ENCODE measurements around the gene TMPRSS4. TPM values are rescaled to one million over a fixed set of nuclear protein-coding genes. Genes with fewer than 3 reads are reported as not detected.

The TMPRSS4 gene
- total and polyA plus RNA-seq, 2 of the 13 experiments (the other 11 are each of a cell fraction or from before 2014, with no cell fraction given) = 0.32 TPM; not detected in 1

GRCh38 chr11:118152552-118153471, 75.9 kb downstream of the TMPRSS4 start, which contains the start of gene SCN4B (continued):
- no peak for TF ChIP-seq ZNF230 (CRISPR knock-in tag; IDR thresholded peaks at IDR 0.05)
- TF ChIP-seq HOXA3 (CRISPR knock-in tag; IDR thresholded peaks at IDR 0.05) = no peak
- TF ChIP-seq CBFB (CRISPR knock-in tag; IDR thresholded peaks at IDR 0.05) = no peak
- no peak for TF ChIP-seq FOXA3 (CRISPR knock-in tag; IDR thresholded peaks at IDR 0.05)

DNA sequence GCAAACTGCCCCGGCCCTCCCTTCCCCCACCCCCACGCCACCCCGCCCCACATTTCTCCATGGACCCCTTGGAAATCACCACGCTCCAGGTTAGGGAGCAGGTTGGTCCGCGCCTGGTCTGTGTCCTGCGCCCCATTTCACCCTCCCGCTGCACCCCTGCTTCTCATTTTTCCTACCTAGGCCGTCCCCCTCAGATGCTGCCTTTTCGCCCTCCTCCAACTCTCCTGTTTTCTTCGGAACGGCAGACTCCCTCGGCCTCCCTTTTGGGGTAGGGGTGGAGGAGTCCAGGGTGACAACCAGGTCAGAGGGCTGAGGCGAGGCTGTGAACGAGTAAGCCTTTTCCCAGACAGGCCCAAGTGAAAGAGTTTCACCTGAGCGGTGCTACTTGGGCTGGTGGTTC, 76.6 kb downstream of the TMPRSS4 start:
- Histone ChIP-seq H3K4me1 (ENCODE audit: insufficient read depth, low read length) (peaks cover 26% of the 10 kb centered on the region), H2AFZ (ENCODE audit: low read length) (no peak overlapping the region), H3K79me2 (ENCODE audit: insufficient read depth, low read length) (no peaks in the 10 kb centered on the region), H3K27me3 (ENCODE audit: control insufficient read depth in 1 of 2, insufficient read depth in 2 of 2, low read length in 2 of 2) (peaks cover 26 to 93% of the 10 kb centered on the region in 2 experiments), H3K4me2 (ENCODE audit: low read depth, low read length) (no peak overlapping the region), H3K9me3 (ENCODE audit: low read length) (no peaks in the 10 kb centered on the region), H3K4me3 (replicated peaks in 1 of 3; ENCODE audit: insufficient read depth in 1 of 3, low read depth in 2 of 3, low read length in 3 of 3) (no peak overlapping the region), H4K20me1 (ENCODE audit: insufficient read depth, low read length) (no peaks in the 10 kb centered on the region), H3K27ac (ENCODE audit: extremely low read length, insufficient read depth, low read length) (no peak overlapping the region), H3K9ac (ENCODE audit: insufficient read depth, low read depth, low read length) (no peak overlapping the region), H3K36me3 (replicated peaks in 1 of 2; ENCODE audit: control insufficient read depth in 1 of 2, insufficient read depth in 2 of 2, low read length in 2 of 2) (no peaks in the 10 kb centered on the region)
- ChIA-PET CTCF (ENCODE audit: low intra/inter-chr PET ratio, low total read pairs) (no interaction called here), POLR2A (no interaction called here)
- DNase-seq (ENCODE audit: low spot score) (no peak), ATAC-seq (no peak), FAIRE-seq (no peak)
- in situ Hi-C loops (cut with HindIII; ENCODE audit: extremely low pct_ligation_motif_present, low pct_unique_long_range_greater_than_20kb) (no loop called here), intact Hi-C loops (cut with micrococcal nuclease; ENCODE audit: unreplicated experiment) (no loop called here)
- no TSS peak for BruUV-seq (replicated peaks)
- 76% methylated on average over 16 of the region's 16 CpGs for WGBS (ENCODE audit: low lambda C conversion rate)
- no peak for TF ChIP-seq GLI4 (CRISPR knock-in tag; IDR thresholded peaks at IDR 0.05; ENCODE audit: borderline replicate concordance)
- TF ChIP-seq, protein P1, sequence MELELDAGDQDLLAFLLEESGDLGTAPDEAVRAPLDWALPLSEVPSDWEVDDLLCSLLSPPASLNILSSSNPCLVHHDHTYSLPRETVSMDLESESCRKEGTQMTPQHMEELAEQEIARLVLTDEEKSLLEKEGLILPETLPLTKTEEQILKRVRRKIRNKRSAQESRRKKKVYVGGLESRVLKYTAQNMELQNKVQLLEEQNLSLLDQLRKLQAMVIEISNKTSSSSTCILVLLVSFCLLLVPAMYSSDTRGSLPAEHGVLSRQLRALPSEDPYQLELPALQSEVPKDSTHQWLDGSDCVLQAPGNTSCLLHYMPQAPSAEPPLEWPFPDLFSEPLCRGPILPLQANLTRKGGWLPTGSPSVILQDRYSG (CRISPR knock-in tag; IDR thresholded peaks at IDR 0.05) = no peak
- no peak for TF ChIP-seq PHF20 (CRISPR knock-in tag; IDR thresholded peaks at IDR 0.05)
- no peak for TF ChIP-seq PAWR (CRISPR knock-in tag; IDR thresholded peaks at IDR 0.05; ENCODE audit: borderline replicate concordance)
- TF ChIP-seq HNF4A (CRISPR knock-in tag; IDR thresholded peaks at IDR 0.05) = no peak
- TF ChIP-seq ZNF557 (CRISPR knock-in tag; IDR thresholded peaks at IDR 0.05) = no peak
- no peak for TF ChIP-seq HMGXB3 (CRISPR knock-in tag; IDR thresholded peaks at IDR 0.05; ENCODE audit: borderline replicate concordance)
- TF ChIP-seq HNRNPK (IDR thresholded peaks at IDR 0.05; ENCODE audit: low read depth, low read length, poor library complexity, severe bottlenecking) = no peak
- no peak for TF ChIP-seq ZNF572 (CRISPR knock-in tag; IDR thresholded peaks at IDR 0.05)
- no peak for TF ChIP-seq AHR (CRISPR knock-in tag; IDR thresholded peaks at IDR 0.05)
- no peak for TF ChIP-seq ZNF781 (CRISPR knock-in tag; IDR thresholded peaks at IDR 0.05; ENCODE audit: borderline replicate concordance, not compliant biosample characterization)
- no peak for TF ChIP-seq YEATS4 (CRISPR knock-in tag; IDR thresholded peaks at IDR 0.05; ENCODE audit: borderline replicate concordance)
- TF ChIP-seq SP4 (CRISPR knock-in tag; IDR thresholded peaks at IDR 0.05) = no peak
- TF ChIP-seq MYC (CRISPR knock-in tag; IDR thresholded peaks at IDR 0.05; ENCODE audit: borderline replicate concordance) = no peak

All from HepG2 (cell line).